Measurements from ENCODE around the gene SMAD6.

- TF ChIP-seq CTCF (IDR thresholded peaks at IDR 0.05) (no peak), EZH2 (IDR thresholded peaks at IDR 0.05; ENCODE audit: borderline replicate concordance, insufficient read depth, low read depth, low read length, poor library complexity, severe bottlenecking) (no peak)
Measured at GRCh38 chr15:66765478-66766281, 63.6 kb downstream of the SMAD6 start.
